Left kidney (tissue), 8 donors: ENCODE data around the gene HJV. TPM values are rescaled to one million over a fixed set of nuclear protein-coding genes. Genes with fewer than 3 reads are reported as not detected.
"Not testable (repeated sequence)": the region's sequence is repeated elsewhere in the genome, so short reads cannot be mapped to it uniquely, and the experiment has no call there.

Experiments used
- DNase-seq: peaks from one replicate; pipeline ENCODE4 v3.0.0-alpha.2; 2013
- long read RNA-seq, 8 donors: transcript quantifications; one replicate each; lab custom pipeline, GENCODE V29; 2026
- polyA plus RNA-seq: library from polyadenylated mRNA; unstranded; fragments of 120-200 nt; gene quantifications from one replicate; pipeline ENCODE4 v1.2.1, GENCODE V29; 2013; ENCODE audit not compliant: insufficient read length

The HJV gene, protein sequence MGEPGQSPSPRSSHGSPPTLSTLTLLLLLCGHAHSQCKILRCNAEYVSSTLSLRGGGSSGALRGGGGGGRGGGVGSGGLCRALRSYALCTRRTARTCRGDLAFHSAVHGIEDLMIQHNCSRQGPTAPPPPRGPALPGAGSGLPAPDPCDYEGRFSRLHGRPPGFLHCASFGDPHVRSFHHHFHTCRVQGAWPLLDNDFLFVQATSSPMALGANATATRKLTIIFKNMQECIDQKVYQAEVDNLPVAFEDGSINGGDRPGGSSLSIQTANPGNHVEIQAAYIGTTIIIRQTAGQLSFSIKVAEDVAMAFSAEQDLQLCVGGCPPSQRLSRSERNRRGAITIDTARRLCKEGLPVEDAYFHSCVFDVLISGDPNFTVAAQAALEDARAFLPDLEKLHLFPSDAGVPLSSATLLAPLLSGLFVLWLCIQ
- 0.13 TPM for polyA plus RNA-seq
- long read RNA-seq, donor 1: 0 reads
- long read RNA-seq, donor 2: 0 reads
- long read RNA-seq, donor 3: 0 reads
- long read RNA-seq, donor 4: 0 reads
- long read RNA-seq, donor 5: 0 reads
- long read RNA-seq, donor 6: 0 reads
- long read RNA-seq, donor 7: 0 reads
- long read RNA-seq, donor 8: 0 reads

DNA sequence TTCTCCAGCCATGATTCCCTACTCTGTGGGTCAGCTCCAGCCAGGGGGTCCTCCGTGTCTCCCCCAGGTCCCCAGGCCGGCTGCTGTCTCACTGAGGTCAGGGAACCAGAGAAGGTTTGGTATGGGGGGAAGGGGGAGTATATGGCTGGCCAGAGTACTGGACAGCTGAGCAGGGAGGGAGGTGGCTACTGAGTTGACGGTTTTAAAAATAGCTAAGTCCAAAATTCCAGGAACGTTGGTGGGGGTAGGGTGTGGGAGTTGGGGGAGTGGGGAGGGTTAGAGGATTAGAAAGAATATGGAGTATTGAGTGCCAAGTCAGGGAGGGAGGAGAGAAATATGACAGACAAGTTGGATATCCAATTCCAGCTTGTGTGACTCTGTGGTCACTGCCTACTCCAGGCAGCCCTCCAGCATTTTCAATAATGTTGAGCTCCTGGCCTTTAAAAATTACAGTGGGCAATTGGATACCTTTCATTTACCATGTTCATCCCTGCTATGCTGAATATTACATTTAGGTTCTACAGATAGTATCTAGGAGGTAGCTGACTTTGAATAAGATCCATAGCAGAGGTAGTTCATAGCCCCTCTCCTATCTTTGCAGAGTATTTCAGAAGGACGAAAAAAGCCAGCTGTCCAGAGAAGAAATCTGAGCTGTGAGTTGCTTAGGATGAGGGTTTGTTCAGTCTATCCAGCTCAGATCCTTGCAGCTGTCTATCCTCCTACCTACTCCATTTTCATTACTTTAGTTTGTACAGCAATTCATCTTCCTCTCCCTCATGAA, at the start of gene HJV:
HJV (minus strand) TSS at position 114 of the 781 bp plus-strand sequence. CDS start 1,504 bp downstream, outside the sequence.
- DNase-seq: no peak

DNA sequence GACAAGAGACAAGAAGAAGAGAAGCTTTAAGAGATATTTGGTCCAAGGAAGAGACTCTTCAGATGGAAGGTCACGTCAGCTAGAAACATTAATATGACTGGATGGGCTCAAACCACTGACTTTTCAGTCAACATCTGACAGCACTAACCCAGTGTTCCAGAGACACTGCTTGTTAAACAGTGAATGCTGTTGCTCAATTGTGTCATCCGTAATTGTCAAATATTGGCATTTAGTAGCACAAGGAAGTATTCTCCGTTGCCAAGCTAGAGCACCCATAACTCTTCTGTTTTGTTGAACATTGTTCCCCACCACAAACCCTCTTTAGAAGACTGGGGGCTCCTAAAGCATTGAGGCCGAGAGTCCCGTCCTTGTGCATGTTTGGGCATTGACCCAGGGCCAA, 37.6 kb upstream of the HJV start:
- not testable (repeated sequence) for DNase-seq

DNA sequence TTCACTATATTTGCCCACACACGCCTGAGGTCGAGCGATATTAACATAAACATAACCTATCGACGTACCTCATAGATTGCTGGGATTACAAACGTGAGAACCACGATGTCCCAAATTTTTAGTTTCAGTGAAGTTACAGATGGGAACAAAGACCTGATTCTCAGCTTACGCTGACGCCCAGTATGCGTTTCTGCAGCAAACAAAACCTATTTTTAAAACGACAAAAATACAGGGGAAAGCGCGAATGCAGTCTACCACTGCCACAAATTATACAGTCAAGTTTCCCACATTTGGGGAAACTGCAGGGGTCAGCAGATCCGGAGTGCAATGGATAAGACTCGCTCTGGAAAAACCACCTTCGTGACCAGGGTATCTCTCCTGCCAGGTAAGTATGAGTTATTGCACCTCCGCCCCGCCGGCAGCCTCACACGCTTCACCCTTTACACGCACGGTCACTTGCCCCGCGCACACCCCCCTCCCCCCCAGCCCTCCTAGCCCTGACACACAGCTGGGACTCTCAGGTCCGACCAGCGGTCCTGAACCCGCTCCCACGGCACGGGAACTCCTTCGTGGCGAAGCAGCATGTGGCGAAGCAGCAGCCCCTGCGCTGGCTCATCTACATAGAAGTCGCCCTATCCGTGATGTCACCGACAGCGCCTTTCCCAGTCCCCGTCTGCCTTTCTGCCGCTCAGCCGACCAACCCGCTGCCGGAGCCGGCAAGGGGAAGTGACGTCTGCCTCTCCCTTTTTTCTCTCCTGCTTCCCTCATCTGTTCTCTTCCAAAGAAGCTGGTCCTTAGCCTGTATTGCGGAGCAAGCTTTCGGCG, 30.5 kb upstream of the HJV start:
- DNase-seq: peak; percentile 82

DNA sequence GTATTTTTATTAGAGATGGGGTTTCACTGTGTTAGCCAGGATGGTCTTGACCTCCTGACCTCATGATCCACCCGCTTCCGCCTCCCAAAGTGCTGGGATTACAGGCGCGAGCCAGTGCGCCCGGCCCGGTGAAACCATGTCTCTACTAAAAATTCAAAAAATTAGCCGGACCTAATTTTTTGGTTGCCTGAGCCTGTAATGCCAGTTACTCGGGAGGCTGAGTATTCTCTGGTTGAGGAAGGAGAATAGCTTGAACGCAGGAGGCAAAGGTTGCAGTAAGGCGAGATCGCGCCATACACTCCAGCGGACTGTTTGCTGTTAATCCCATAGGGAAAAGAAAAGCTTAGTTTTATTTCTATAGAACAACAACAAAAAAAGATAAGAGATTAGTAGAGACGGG, 29.9 kb upstream of the HJV start:
- no peak for DNase-seq

DNA sequence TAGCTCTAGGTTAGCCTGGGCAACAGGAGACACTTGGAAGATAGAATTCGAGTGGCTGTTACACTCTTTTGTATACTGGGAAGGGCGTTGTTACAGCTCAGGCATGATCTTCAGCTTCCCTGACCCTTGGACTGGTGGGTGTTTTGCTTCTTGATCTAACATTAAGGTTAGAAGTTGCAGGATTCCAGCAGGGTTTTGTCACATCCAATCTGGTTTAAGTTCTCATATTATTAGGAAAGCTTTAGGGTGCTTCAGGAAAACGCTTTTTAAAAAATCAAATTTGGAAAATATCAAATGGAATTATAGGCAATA, 29.1 kb upstream of the HJV start:
- DNase-seq: not testable (repeated sequence)

DNA sequence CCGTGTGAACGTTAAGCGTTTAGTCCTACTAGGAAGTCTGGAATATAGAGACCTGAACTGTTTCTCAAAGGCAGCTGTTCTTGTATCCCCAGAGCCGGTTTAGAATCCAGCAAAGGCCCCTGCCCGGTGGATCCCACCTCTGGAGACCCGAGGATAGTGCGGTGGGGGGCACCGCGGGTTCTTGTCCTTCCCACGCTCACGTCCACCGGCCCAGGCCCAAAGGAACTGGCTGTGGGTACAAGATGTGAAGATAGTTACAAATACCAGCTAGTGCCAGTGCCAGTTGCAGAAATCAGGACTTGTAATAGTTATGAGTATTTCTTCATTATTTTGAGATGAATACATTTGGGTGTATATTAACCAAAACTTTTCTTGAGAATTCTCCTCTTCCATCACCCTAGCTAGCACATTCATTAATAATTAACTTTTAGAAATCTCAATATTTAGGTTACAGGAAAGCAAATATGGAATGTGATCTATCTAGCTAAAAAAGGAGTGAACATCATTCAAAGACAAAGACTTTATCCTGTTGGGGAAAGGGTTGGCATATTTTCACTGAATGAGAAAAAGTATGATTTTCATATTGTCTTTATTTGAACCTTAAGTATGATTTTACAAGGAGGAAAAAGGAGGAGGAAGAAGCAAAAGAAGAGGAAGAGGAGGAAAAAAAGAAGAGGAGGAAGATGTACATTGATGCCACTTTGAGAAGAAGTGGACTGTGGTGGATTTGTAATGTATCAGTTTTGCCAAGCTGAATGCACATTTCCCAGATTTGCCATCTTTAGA, 28.5 kb upstream of the HJV start:
- DNase-seq: not testable (repeated sequence)

DNA sequence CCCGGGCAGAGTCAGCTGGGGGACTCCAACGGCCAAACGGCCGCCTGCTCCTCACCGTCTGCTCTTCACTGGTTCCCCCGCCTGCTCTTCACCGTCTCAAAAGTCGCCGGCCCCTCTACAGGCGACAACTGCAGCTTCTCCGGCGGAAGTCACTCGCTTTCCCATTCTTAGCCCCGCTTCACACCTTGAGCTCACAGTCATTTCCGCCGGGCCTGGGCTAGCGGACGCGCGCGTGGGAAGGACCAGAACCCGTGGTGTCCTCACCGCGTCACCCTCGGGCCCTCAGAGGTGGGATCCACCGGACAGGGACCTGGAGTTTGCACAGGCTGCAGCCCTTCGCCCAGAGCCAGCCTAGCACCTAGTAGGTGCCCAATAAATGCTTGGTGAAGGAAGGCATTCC, 27.9 kb upstream of the HJV start:
- DNase-seq: no peak

DNA sequence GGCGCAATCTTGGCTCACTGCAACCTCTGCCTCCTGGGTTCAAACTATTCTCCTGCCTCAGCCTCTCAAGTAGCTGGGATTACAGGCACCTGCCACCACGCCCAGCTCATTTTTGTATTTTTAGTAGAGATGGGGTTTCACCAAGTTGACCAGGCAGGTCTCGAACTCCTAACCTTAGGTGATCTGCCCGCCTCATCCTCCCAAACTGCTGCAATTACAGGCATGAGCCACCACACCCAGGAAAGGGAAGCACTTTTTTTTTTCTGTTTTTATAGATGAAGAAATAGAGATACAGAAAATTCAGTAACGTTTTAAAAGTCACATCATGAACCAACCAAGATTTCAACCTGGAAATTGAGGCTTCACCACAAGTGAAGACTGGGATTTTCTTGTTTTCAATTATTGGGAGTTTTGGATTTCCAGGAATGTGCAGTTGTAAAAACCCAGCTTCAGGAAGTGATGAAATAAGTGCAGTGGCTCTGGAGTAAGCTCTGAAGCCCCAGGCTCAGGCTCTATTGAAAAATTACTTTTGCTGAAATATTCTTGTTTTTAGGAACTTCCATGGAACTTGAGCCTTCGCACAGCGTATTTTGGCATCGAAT, 27.1 kb upstream of the HJV start:
- not testable (repeated sequence) for DNase-seq

DNA sequence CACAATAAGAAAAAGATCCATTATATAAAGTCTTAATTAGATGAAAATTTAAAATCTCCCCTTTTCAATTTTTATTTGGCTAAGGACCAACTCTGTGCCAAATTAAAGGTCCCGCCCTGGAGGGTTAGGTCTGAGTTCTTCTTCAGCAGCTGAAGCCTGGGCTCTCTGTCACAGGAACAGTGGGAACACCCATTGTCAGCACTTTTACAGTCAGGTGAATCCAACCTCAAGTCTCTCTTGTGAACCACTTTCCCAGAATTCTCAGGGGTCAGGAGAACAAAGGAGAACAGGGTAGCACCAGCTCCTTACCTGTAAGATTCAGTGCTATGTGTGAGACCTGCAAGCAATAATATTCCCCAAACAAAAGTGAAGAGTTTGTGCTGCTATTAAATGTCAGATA, 25.1 kb upstream of the HJV start:
- no peak for DNase-seq

DNA sequence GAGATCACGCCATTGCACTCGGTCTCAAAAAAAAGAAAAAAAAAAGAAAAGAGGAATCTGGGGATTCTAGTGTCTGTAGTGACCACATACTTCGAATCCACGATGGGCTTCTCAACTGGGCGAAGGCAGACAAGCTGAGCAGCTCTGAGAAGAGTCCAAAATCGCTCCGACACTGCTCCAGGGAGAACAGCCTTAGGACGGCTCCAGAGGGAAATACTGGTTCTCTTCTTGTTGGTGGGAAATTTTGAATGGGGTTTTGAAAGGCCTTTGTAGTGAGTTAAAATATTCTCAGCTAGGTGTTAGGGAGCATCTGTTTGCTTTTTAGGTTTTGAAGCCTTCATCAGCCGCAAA, 18.3 kb upstream of the HJV start:
- no peak for DNase-seq

DNA sequence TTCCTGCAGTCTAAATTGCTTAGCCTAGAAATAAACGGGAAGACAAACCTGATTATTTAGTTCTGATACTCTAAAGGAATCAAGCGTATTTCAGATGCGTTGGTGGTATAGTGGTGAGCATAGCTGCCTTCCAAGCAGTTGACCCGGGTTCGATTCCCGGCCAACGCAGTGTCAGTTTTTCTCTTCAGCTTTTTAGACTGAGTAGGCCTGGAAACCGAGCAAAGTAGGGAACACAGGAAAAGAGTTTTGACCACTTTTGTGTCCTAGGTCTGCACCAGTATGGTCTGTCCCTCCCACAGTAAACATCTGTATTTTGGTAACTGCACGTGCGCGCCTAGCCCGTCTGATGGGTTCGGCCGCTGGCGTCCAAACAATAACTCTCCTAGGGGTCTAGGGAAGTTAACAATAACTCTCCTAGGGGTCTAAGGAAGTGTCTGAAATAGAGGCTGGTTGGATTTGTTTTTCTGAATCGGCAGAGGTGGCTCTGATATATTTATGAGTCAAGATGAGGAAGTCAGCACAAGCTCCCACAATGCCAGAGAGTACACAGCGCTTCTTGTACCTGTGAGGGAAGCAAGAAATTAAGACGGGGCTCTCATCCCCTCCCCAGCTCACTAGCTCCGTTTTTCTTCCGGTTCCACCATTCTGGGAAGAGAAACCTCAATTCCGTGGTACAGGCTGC, 15.6 kb upstream of the HJV start:
- peak; percentile 94 for DNase-seq

DNA sequence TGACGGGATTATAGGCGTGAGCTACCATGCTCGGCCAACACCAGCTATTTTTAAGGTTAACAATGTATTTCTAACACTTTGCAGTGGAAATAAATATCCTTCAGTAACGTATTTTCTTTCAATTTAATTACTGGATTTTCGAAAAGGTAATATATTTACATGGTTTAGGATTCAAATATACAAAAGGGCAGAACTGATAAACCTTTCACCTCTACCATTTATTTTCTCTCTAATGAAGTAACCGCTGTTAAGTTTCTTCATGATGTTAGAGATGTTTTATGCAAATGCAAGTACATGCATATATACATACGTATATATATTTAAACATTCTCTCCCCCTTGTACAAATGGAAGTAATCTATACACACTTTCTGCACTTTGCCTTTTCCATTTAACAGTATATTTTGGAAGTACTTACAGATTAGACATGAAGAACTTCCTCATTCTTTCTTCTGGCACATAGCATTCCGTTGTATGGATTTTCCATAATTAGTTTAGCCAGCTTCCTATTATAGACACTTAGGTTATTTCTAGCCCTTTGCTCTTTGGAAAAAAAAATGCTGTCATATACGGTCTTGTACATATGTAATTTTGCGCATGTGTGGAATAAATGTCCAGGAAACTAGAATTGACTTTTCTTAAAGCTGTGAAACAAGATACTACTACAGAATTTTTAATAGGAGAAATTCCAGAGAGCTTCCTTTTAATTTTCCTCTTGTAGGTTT, 14.9 kb upstream of the HJV start:
- DNase-seq: no peak

DNA sequence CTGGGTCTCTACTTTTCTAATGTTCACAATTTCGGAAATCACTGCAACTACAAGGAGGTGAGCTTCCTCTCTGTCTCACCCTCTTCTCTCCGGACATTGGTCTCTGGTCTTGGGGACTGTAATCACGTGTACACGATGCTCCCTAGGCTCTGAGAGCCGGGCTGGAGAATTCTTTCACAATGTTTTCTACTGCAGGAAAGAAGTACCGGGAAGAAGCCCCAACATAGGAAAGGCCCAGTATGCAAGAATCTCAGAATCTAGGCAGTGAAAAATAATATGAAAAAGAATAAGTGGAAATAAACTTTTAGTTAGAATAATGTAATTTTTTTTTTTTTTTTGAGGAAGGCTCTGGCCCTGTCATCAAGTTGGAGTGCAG, 13.5 kb upstream of the HJV start:
- DNase-seq: no peak

DNA sequence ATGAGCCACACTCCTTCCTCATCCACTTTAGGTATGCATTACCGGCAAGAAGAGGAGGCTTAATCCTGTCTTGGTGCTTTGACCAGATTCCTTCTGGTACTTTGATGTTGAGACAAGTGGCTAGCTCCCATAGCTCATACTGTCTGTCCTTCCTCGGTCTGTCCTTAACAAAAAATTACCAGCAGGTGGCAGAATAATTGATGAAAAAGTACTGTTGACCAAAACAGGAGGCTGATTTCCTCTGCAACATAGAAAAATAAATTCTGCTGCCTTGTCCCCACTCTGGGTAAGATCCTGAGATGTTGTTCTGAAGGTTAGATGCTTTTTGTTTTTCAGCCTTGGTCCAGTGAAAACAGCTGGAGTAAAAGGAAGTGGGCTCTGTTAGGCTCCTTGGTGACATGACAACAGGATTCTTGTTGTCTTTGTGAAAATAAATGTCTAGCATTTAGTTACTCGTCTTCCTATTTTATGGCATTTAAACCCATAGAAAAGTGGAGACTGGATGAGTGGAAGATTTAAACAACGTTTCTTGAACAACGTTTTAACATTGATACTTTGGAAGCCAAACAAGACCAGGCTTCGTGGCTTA, 11.2 kb upstream of the HJV start:
- no peak for DNase-seq

DNA sequence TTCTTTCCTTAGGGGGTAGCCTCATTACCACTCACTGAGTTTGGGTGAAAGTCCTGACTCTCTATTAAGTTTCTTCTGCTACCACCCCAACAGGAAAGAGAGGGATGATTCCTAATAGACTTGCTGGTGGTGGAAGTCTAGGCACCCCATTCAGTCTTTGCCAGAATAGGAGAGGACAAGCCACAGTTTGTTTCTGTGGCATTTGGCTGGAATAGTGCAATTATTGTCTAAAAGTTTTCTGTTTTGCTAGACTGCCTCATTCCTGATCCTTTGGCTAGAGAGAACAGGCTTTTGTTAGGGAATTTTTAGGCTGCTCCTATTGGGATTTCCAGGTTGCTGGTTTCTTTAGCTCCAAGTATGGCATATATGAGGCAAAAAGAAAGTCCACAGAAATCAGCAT, 9.9 kb upstream of the HJV start:
- no peak for DNase-seq

DNA sequence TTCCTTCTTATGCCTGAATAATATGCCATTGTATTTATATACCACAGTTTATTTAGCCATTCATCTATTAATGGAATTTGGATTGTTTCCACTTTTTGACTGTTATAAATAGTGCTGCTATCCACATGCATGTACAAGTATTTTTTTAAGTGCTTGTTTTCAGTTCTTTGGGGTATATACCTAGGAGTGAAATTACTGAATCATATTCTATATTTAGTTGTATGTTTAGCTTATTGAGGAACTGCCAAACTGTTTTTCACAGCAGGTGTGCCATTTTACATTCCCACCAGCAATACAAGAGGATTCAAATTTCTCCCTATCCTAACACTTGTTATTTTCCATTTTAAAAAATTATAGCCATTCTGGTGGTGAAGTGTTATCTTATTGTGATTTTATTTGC, 7.6 kb upstream of the HJV start:
- no peak for DNase-seq

DNA sequence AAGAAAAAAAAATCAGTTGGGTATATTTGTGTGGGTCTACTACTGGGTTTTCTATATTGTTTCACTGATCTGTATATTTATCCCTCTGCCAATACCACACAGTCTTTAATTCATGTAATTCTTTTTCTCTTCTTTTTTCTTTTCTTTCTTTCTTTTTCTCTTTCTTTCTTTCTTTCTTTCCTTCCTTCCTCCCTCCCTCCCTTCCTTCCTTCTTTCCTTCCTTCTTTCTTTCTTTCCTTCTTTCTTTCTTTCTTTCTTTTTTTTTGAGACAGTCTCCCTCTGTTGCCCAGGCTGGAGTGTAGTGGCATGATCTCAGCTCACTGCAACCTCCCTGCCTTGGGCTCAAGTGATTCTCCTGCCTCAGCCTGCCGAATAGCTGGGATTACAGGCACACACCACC, 5.1 kb upstream of the HJV start:
- DNase-seq: not testable (repeated sequence)

DNA sequence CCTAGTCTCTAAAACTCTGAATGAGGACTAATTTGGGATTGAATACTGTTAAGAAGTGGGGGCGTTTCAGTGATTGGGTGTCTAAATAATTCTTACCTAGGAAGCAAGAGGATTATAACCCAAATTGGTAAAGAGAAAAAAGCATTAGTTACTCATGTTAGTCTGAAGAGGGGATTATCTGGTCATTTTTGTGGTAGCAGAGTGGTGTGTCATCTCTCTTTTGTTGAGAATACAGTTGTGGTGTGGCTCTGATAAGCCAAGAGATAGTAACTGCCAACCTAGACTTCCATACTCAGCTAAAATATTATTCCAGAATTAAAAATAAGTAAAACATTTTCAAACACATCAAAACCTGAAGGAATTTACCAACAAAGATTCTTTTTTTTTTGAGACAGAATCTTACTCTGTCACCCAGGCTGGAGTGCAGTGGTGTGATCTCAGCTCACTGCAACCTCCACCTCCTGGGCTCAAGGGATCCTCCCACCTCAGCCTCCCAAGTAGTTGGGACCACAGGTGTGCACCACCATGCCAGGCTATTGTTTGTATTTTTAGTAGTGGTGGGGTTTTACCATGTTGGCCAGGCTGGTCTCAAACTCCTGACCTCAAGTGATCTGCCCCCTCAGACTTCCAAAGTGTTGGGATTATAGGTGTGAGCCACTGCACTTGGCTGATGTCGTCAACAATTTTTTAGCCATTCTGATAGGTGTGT, 4.4 kb upstream of the HJV start:
- not testable (repeated sequence) for DNase-seq
